Measurements from ENCODE around the gene WRAP53.

WRAP53 gene

DNA sequence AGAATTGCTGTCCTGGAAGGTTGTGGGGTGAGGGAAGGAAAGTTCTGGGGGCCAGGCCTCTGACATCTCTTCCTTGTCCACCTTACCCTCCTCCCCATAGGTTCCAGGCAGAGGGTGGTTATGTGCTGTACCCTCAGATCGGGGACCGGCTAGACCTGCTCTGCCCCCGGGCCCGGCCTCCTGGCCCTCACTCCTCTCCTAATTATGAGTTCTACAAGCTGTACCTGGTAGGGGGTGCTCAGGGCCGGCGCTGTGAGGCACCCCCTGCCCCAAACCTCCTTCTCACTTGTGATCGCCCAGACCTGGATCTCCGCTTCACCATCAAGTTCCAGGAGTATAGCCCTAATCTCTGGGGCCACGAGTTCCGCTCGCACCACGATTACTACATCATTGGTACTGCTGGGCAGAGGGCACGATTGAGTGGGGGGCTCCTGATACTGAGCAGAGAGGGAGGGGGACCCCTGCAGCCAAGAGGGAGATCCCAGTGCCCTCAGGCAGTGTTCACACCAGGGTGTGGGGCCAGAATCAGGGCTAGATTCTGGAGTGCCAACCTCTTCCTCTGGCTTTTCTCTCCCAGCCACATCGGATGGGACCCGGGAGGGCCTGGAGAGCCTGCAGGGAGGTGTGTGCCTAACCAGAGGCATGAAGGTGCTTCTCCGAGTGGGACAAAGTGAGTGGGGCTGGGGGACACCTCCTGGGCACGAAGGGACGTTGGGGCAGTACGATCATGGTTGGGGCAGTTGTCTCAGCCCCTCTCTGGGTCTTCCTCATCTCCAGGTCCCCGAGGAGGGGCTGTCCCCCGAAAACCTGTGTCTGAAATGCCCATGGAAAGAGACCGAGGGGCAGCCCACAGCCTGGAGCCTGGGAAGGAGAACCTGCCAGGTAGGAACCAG is 19.8 kb downstream of the WRAP53 start:
- FAIRE-seq (no peak), DNase-seq (ENCODE audit: insufficient read length, low spot score) (no peak)
- no peak for TF ChIP-seq POLR2A (IDR thresholded peaks at IDR 0.05; ENCODE audit: low read depth, low read length)

DNA sequence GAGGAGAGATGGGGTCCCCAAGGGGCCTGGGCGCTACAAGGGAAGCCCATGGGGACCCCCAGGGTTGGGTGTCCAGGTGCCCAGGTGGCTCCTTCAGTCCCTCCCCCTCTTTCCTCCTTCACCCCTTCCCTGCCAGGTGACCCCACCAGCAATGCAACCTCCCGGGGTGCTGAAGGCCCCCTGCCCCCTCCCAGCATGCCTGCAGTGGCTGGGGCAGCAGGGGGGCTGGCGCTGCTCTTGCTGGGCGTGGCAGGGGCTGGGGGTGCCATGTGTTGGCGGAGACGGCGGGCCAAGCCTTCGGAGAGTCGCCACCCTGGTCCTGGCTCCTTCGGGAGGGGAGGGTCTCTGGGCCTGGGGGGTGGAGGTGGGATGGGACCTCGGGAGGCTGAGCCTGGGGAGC is 20.8 kb downstream of the WRAP53 start:
- FAIRE-seq (no peak), DNase-seq (ENCODE audit: insufficient read length, low spot score) (no peak)
- TF ChIP-seq POLR2A (IDR thresholded peaks at IDR 0.05; ENCODE audit: low read depth, low read length): no peak

DNA sequence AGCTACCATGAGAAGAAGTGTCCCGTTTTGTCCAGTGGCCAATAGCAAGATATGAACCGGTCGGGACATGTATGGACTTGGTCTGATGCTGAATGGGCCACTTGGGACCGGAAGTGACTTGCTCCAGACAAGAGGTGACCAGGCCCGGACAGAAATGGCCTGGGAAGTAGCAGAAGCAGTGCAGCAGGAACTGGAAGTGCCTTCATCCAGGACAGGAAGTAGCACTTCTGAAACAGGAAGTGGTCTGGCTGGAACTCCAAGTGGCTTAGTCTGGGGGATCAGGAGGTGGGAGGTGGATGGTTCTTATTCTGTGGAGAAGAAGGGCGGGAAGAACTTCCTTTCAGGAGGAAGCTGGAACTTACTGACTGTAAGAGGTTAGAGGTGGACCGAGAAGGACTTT is 22.0 kb downstream of the WRAP53 start:
- TF ChIP-seq POLR2A (IDR thresholded peaks at IDR 0.05; ENCODE audit: low read depth, low read length): no peak
- DNase-seq (ENCODE audit: insufficient read length, low spot score) (no peak), FAIRE-seq (no peak)

DNA sequence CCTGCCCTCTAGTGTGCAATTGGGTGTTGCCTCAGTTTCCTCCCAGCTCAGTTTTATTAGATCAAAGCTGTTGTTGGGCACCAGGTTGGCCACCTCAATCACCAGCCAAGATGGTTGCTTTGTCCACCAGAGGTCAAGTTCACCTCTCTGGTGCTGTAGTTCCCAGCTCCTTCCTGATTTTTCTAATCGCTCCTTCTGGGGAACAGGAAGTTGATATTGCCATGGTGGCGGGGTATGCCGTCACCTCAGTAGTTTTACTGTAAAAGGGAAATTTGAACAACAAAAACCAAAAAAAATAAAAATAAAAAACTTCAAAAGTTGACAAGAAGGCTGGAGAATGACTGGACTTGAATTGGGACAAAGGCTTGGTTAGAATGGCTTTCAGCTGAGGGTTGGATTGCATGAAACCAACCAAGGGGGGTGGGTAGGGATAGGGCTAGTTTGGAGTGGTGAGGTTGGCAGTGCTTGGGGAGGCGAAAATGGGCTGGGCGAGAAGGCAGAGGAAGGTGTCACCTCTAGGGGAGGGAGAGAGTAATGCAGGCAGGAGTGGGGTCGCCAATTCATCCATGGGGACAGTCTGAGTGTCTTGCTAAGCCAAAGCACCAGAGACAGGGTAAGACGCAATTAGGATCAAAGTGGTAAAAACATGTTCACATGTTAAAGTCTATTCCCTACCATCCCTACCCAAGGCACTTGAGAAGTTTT is 22.9 kb downstream of the WRAP53 start:
- TF ChIP-seq POLR2A (IDR thresholded peaks at IDR 0.05; ENCODE audit: low read depth, low read length): no peak
- FAIRE-seq: no peak
- no peak for DNase-seq (ENCODE audit: insufficient read length, low spot score)

DNA sequence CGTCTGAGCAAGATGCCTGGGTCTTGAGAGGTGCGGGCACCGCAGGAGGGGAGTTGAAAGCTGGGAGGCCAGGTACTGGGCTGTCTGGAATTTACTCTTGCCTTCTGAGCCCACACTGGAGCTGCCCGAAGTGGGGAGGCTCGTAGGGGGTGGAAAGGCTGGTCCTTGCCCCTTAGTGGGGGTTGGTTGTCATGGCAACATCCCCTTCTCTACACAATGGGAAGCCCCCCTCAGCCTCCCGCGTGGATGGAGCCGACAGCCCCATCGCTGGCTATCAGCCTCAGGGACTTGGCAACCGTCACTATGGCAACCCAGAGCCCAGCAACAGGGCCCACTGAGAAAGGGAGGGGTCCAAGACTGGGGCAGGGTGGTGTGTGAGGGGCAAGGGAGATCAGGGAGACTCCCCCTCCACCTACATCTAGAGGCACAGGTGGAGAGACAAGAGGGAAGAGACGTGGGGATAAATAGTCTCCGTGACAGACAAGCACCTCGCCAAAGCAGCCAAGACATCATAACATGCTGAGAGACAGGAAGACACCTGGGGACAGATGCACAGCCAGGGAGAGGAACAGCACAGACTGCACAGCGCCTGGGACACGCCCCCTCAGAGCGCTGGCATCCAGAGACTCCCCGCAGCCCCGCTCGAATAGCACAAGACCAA is 24.0 kb downstream of the WRAP53 start:
- no peak for TF ChIP-seq POLR2A (IDR thresholded peaks at IDR 0.05; ENCODE audit: low read depth, low read length)
- FAIRE-seq: no peak
- DNase-seq (ENCODE audit: insufficient read length, low spot score): no peak

DNA sequence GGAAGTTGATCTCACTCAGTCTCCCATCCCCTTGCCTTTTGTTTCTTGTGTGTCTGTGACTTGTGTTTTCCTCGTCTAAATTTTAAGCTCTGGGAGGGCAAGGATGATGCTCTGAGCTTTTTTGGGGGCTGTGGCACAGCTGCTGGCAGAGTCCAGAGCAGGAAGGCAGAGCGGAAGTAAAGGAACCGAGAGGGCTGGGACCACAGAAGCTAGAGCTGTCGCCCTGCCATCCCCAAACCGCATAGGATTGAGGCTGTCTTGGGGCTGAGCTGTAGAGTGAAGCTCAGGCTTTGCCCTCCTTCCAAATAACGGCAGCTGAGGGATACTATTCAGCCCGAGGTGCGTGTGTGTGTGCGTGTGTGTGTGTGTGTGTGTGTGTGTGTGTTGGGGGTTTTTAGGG is 25.5 kb downstream of the WRAP53 start:
- FAIRE-seq: no peak
- TF ChIP-seq POLR2A (IDR thresholded peaks at IDR 0.05; ENCODE audit: low read depth, low read length): no peak
- no peak for DNase-seq (ENCODE audit: insufficient read length, low spot score)

DNA sequence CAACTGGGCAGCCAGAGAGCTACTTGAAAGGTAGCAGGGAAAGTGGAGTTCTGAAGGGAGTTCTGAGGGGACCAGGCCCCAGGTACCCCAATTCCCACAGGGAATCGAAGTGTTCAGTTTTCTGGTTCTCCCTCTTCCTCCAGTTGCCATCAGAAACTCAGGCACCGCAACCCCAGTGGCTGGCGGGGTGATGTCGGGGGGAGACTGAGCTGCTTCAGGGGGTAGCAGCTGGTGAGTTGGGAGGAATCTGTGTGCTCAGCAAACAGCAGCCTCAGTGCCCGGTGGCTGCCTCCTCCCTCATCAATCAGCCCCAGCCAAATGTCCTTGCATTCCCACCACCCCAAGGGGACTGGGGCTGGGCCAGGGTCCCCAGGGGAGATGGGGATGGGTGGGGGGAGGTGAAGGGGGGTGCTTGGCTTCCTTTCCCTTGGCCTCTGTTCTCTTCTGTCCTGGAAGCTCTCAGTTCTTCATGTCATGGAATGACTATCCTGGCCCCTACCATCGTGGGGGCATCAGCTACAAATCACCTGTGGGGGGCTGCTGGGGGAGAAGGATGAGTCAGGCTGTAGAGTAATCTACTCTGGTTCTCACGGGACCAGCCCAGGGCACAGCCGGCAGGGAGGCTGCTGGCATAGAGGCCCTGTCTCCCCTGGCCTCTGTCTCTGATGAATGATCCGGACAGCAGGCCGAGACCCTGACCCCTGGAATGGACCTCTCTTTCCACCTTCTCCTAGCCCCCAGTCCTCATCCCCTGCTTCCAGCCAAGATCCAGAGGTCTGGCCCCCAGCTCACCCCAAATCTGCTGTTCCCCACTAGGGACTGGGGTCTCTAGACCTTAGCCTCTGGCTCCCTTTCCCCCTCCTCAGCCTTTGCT is 26.7 kb downstream of the WRAP53 start:
- DNase-seq (ENCODE audit: insufficient read length, low spot score) (no peak), FAIRE-seq (no peak)
- no peak for TF ChIP-seq POLR2A (IDR thresholded peaks at IDR 0.05; ENCODE audit: low read depth, low read length)

DNA sequence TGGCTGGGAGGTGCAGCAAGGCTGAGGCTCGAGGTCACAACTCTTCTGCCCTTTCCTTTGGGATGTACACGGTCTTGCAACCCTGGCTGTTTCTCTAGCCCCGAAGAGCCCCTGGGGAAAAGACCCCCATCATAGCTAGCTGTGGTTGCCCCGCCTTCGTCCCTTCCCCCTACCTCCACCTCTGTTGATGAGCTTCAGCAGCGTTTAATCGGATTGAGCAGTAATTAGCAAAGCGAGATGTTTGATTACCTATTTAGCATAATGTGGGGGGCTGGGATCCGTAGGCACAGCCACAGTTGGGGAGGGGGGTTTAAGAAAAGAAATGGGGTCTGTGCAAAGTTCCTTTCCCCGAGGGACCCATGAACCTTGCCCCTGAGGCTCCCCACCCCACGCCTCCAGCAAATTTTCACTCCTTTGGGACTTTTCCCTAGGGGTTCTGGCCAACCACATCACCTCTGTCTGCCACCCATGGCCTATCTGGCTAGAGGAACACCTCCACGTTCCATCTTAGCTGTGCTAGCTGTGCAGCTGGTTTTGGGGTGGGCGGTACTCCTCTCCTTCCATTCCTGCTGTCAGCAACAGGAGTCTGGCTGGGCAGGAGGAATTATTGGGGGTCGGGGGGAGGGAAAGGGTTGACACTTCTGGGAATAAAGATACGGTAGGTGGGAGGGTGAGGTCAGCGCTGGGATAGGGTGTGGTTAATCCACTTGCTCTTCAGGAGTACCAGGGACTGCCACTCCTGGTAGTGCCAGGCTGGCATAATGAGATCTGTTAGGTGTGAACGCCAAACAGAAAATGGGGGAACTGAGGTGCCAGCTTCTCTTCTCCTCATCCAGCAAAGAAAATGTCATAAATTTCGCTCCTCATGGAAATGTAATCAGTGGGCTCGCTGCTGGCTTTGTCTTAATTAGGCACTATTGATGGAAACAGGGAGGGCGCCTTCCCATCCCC is 27.9 kb downstream of the WRAP53 start:
- FAIRE-seq (no peak), DNase-seq (ENCODE audit: insufficient read length, low spot score) (no peak)
- no peak for TF ChIP-seq POLR2A (IDR thresholded peaks at IDR 0.05; ENCODE audit: low read depth, low read length)

DNA sequence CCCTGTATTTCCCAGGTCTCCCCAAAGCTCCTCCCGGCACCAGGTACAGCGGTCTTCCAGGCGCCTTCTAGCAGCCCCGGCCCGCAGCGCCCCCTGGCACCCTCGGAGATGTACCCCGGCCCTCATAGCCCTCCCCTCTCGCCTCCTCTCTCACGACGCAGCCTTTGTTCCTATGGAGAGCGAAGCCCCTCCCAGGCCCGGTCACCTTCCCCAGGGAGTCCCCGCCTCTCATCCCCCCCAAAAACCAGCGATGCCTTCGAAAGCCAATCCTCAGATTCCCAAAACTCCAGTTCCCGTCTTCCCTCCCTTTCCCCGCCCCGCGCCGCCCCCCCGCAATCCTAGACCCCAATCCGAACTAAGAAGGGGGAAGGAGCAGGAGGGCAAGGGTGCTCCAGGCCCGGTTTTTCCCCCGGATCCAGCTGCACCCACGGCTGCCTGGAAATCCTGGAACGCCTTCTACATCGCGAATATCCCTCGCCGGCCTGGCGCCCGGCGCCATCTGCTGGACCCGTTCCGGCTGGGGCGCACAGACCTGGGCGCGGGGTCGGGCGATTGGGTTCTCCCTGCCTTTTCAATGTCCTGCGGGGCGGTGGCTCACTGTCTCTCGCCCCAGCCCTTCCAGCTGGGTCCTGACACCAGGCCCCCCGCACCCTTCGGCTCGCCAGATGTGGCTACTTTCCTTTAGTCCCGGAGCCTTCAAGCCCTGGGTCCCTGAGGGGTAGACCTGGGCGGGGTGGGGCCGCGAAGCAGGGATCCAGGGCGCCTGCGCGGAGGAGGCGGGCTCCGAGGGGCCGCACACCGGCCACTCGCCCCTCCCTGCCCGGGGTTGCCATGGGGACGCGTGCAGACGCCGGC is 28.9 kb downstream of the WRAP53 start, which contains the start of gene DNAH2:
Gene DNAH2, plus strand, starts transcription at position 844 of the 855 bp plus-strand sequence. CDS start 1,991 bp downstream, outside the sequence.
- peak; percentile 40 for TF ChIP-seq POLR2A (IDR thresholded peaks at IDR 0.05; ENCODE audit: low read depth, low read length)
- no peak for FAIRE-seq

DNA sequence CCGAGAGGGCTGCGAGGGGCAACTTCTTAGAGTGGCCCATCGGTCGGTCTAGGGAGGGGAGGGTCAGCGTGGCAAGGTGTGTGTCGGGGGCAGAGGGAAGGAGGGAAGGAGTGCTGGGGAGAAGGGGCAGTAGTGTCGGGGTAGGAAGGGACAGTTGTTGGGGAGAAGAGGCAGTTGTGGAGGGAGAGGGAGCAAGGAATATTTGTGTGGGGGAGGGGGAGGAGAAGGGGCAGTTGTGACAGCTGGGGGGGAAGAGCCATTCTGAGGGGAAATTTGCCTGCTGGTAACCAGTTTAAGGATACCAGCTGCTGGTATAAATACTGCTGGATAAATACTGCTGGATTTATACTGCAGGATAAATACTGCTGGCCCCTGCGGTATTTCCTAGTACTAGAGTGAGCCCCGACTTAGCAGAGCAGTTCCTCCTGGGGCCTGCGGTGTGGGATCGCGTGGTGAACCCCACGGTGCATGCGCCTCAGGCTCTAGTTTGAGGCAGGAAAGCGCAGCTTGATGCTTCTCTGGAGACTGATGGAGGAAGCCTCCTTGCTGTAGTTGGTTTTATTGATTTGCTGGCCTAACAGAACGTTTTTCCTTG is 29.6 kb downstream of the WRAP53 start:
- FAIRE-seq (no peak), DNase-seq (ENCODE audit: insufficient read length, low spot score) (no peak)
- no peak for TF ChIP-seq POLR2A (IDR thresholded peaks at IDR 0.05; ENCODE audit: low read depth, low read length)

More for the DNA sequence above, 28.9 kb downstream of the WRAP53 start, which contains the start of gene DNAH2:
- DNase-seq (ENCODE audit: insufficient read length, low spot score): peak; percentile 93

DNA sequence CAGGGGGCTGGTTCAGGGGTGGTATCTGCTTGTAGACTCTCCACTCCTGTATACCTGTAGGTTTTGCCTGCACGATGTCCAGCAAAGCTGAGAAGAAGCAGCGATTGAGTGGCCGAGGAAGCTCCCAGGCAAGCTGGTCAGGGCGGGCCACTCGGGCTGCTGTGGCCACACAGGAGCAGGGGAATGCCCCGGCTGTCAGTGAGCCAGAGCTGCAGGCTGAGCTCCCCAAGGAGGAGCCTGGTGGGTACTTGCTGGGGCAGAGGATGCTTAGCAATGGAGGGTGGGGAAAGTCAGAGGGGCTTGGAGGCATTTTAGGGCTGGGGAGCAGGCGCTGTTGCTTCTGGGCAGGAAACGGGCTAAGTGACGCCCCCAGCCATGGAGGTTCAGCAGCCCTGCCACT is 31.4 kb downstream of the WRAP53 start:
- FAIRE-seq (no peak), DNase-seq (ENCODE audit: insufficient read length, low spot score) (no peak)
- TF ChIP-seq POLR2A (IDR thresholded peaks at IDR 0.05; ENCODE audit: low read depth, low read length): no peak

Measured in H54 (cell line).